ENCODE results near the gene HMCN2. TPM values are rescaled to one million over a fixed set of nuclear protein-coding genes. Genes with fewer than 3 reads are reported as not detected.

Gene HMCN2
- total and polyA plus RNA-seq, 4 donors: 0.24 to 1.8 (median 0.29) TPM

- 91% methylated on average over 20 of the region's 20 CpGs for WGBS
- no peaks in the 10 kb centered on the region for H3K4me1 ChIP-seq (ENCODE audit: control insufficient read depth in 4 of 4, insufficient read depth in 4 of 4, low read length in 3 of 4)
- no peaks in the 10 kb centered on the region for H3K9me3 ChIP-seq (ENCODE audit: control insufficient read depth in 4 of 4, low read length in 3 of 4)
- no peak overlapping the region for H3K4me3 ChIP-seq (ENCODE audit: low read depth in 1 of 3, low read length in 3 of 3)
- no peak overlapping the region for H3K27ac ChIP-seq (ENCODE audit: low read depth in 1 of 2, low read length in 2 of 2)
- DNase-seq (ENCODE audit: low spot score): no peak
- H3K36me3 ChIP-seq (ENCODE audit: control insufficient read depth in 4 of 4, insufficient read depth in 3 of 4, low read depth in 1 of 4, low read length in 3 of 4): no peaks in the 10 kb centered on the region
- no peak overlapping the region for H3K9ac ChIP-seq (ENCODE audit: low read depth in 1 of 2, low read length in 2 of 2)
- TF ChIP-seq CTCF (IDR thresholded peaks at IDR 0.05; ENCODE audit: low read depth, low read length, missing input control) (no peak), FOXA2 (IDR thresholded peaks at IDR 0.05) (no peak), ATF3 (IDR thresholded peaks at IDR 0.05) (no peak), NR2F2 (IDR thresholded peaks at IDR 0.05) (no peak), HNF4A (conservative IDR thresholded peaks at IDR 0.05) (no peak), EGR1 (IDR thresholded peaks at IDR 0.05; ENCODE audit: low read depth in 2 of 2) (no peak), SP1 (IDR thresholded peaks at IDR 0.05) (no peak)
- H3K27me3 ChIP-seq (ENCODE audit: control insufficient read depth in 4 of 4, insufficient read depth in 4 of 4, low read length in 3 of 4): no peaks in the 10 kb centered on the region
Measured at GRCh38 chr9:130382636-130383349, 117.2 kb downstream of the HMCN2 start.

DNA sequence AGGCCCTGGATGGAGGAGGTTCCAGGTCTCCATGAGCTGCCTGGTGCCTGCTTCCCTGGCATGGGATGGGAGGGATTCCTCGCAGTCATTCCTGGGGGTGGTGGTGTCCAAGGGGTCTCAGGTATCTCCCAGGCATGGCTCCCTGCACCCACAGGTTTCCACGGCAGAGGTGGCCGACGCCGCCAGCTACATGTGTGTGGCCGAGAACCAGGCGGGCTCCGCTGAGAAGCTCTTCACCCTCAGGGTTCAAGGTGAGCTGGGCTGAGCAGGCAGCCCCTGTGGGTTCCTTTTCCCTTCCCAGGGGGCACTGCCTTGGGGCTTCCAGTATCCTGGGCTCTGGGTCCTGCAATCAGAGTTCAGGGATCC lies 117.8 kb downstream of the HMCN2 start:
- no peaks in the 10 kb centered on the region for H3K4me1 ChIP-seq (ENCODE audit: control insufficient read depth in 4 of 4, insufficient read depth in 4 of 4, low read length in 3 of 4)
- WGBS: 98% methylated on average over 8 of the region's 8 CpGs
- DNase-seq (ENCODE audit: low spot score): no peak

DNA sequence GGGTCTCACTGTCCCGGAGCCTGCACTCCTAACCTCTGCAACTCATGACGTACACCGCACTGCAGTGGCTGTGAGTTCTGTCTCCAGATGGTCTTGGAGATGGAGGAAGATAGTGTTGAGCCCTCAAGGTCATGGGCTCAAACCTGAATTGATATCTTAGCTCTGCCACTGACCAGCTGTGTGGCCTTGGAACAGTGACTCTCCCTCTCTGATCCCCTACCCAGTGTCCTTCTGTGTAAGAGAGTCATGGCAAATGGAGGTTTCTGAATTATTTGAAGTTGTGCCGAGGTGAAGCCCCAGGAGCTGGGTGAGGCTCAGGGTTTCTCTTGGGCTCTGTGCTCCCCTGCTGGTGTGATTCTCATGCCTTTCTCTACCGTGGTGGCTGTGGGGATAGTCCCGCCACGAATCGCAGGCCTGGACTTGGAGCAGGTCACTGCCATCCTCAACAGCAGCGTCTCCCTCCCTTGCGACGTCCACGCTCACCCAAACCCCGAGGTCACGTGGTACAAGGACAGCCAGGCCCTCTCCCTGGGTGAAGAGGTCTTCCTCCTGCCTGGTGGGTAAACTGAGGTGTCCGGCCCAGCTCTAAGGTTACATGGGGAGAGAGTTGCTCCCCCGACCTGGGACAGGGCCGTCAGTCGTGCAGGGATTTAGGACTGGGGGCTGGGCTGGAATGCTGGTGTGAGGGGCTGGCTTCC lies 118.6 kb downstream of the HMCN2 start:
- Histone ChIP-seq H3K36me3 (ENCODE audit: control insufficient read depth in 4 of 4, insufficient read depth in 3 of 4, low read depth in 1 of 4, low read length in 3 of 4) (no peaks in the 10 kb centered on the region), H3K27me3 (ENCODE audit: control insufficient read depth in 4 of 4, insufficient read depth in 4 of 4, low read length in 3 of 4) (no peaks in the 10 kb centered on the region), H3K9me3 (ENCODE audit: control insufficient read depth in 4 of 4, low read length in 3 of 4) (no peaks in the 10 kb centered on the region), H3K4me1 (ENCODE audit: control insufficient read depth in 4 of 4, insufficient read depth in 4 of 4, low read length in 3 of 4) (no peaks in the 10 kb centered on the region), H3K9ac (ENCODE audit: low read depth in 1 of 2, low read length in 2 of 2) (no peak overlapping the region), H3K27ac (ENCODE audit: low read depth in 1 of 2, low read length in 2 of 2) (no peak overlapping the region), H3K4me3 (ENCODE audit: low read depth in 1 of 3, low read length in 3 of 3) (no peak overlapping the region)
- WGBS: 89% methylated on average over 18 of the region's 18 CpGs
- no peak for DNase-seq (ENCODE audit: low spot score)
- no peak for TF ChIP-seq JUND (IDR thresholded peaks at IDR 0.05)
- TF ChIP-seq HNF4A (conservative IDR thresholded peaks at IDR 0.05): no peak
- TF ChIP-seq YY1 (IDR thresholded peaks at IDR 0.05): no peak
- no peak for TF ChIP-seq FOXA2 (IDR thresholded peaks at IDR 0.05)
- TF ChIP-seq FOXA1 (IDR thresholded peaks at IDR 0.05): no peak
- TF ChIP-seq CTCF (IDR thresholded peaks at IDR 0.05; ENCODE audit: low read depth, low read length, missing input control): no peak
- TF ChIP-seq HNF4G (IDR thresholded peaks at IDR 0.05): no peak
- TF ChIP-seq SP1 (IDR thresholded peaks at IDR 0.05): no peak
- TF ChIP-seq MAX (IDR thresholded peaks at IDR 0.05): no peak
- no peak for TF ChIP-seq GABPA (IDR thresholded peaks at IDR 0.05 in 1 of 2, conservative IDR thresholded peaks at IDR 0.05 in 1 of 2)
- TF ChIP-seq, protein P1, sequence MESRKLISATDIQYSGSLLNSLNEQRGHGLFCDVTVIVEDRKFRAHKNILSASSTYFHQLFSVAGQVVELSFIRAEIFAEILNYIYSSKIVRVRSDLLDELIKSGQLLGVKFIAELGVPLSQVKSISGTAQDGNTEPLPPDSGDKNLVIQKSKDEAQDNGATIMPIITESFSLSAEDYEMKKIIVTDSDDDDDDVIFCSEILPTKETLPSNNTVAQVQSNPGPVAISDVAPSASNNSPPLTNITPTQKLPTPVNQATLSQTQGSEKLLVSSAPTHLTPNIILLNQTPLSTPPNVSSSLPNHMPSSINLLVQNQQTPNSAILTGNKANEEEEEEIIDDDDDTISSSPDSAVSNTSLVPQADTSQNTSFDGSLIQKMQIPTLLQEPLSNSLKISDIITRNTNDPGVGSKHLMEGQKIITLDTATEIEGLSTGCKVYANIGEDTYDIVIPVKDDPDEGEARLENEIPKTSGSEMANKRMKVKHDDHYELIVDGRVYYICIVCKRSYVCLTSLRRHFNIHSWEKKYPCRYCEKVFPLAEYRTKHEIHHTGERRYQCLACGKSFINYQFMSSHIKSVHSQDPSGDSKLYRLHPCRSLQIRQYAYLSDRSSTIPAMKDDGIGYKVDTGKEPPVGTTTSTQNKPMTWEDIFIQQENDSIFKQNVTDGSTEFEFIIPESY (IDR thresholded peaks at IDR 0.05): no peak
- no peak for TF ChIP-seq ATF3 (IDR thresholded peaks at IDR 0.05)
- no peak for TF ChIP-seq RXRA (IDR thresholded peaks at IDR 0.05)
- no peak for TF ChIP-seq NR2F2 (IDR thresholded peaks at IDR 0.05)

More for the DNA sequence above, 117.8 kb downstream of the HMCN2 start:
- H3K27ac ChIP-seq (ENCODE audit: low read depth in 1 of 2, low read length in 2 of 2): no peak overlapping the region
- H3K4me3 ChIP-seq (ENCODE audit: low read depth in 1 of 3, low read length in 3 of 3): no peak overlapping the region
- TF ChIP-seq SP1 (IDR thresholded peaks at IDR 0.05) (no peak), EGR1 (IDR thresholded peaks at IDR 0.05; ENCODE audit: low read depth in 2 of 2) (no peak), NR2F2 (IDR thresholded peaks at IDR 0.05) (no peak), RAD21 (IDR thresholded peaks at IDR 0.05) (no peak), FOXA1 (IDR thresholded peaks at IDR 0.05) (no peak)
- no peaks in the 10 kb centered on the region for H3K27me3 ChIP-seq (ENCODE audit: control insufficient read depth in 4 of 4, insufficient read depth in 4 of 4, low read length in 3 of 4)
- H3K36me3 ChIP-seq (ENCODE audit: control insufficient read depth in 4 of 4, insufficient read depth in 3 of 4, low read depth in 1 of 4, low read length in 3 of 4): no peaks in the 10 kb centered on the region
- H3K9ac ChIP-seq (ENCODE audit: low read depth in 1 of 2, low read length in 2 of 2): no peak overlapping the region
- H3K9me3 ChIP-seq (ENCODE audit: control insufficient read depth in 4 of 4, low read length in 3 of 4): no peaks in the 10 kb centered on the region

All from liver (tissue), 9 donors.